GM19025 (cell line): ENCODE data around the gene SYCE3.

Experiments
- ATAC-seq: cut with Tn5 transposase; IDR thresholded peaks from one replicate; pipeline ENCODE4 v1.9.1; 2021; ENCODE audit warnings: mild to moderate bottlenecking, low read depth, moderate library complexity; ENCODE audit not compliant: unreplicated experiment

SYCE3 gene

DNA sequence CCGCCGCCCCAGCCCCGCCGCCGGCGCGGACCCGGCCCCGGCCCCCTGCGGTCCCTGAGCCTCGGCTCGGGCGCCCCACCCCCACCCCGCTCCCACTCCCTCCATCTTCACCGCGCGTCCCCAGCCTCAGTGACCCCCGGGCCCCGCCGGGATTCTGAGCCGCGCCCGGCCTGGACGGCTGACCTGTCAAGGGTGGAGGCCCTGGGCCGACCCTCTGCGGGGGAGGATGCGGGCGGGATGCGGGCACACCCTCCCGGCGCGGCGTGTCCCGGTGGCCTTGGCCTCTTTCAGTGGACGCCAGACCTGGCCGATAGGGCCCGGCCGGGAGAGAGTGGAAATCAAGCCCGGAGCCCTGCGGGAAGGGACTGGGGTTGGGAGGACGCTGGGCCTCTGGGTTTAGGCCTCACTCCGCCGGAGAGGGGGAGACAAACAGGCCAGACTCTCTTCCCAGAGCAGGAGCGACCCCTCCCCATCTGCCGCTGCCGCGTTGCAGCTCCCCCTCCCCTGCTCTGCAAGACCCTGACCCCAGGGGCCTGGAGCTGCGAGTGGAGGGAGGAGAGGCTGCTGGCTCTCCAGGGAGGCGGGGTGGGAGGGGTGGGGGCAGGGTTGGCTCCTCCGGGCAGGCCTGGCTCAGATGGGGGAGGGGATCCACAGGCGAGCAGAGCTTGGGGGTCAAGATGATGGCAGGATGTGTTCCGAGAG is 38.4 kb upstream of the SYCE3 start:
- no peak for ATAC-seq

DNA sequence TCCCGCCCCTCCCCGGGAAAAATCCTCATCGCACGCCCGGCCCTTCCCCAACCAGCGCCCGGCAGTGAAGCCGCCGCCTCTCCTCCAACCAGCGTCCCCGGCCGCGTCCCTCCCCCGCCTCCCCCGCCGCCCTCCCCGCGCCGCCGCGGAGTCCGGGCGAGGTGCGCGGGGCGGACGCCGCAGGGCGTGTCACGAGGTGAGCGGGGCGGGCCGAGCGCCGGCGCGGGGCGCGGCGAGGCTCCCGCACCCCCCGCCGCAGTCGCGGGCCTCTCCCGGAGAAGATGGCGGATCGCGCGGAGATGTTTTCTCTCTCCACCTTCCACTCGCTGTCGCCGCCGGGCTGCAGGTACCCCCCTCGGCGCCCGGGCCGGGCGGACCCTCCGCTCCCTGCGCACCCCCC is 37.8 kb upstream of the SYCE3 start, which contains the start of gene MAPK8IP2:
MAPK8IP2 (plus strand) TSS at position 256 of the 400 bp plus-strand sequence; CDS start at position 282, 26 bp downstream.
- ATAC-seq = no peak

DNA sequence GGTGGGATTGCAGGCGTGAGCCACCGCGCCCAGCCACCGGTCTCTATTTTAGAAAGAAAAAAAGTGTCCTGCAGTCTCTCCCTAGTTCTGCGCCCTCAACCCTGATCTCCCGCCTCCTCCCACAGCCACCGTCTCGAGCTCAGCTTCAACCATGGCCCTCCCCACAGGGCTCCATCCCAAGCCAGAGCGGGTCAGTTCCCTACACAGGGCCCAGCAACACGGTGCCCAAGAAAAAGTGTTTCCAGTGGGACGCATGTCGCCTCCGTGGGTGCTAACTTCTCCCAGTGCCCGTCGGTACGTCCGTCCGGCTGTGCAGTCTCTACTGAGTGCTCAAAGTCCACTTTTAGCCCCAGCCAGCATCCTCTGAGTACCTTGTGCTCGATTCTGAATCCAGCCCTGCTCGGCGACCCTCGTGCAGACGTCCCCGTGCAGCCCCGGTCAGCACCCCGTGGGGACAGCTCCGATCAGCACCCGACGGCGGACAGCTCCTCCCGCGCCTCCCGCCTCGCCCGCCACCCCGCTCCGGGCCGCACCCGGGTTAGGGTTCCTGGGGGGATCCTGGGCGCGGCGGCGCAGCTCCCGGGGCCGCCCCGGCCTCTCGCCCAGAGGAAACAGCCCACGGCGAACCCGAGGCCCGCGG is 37.2 kb upstream of the SYCE3 start:
- no peak for ATAC-seq

DNA sequence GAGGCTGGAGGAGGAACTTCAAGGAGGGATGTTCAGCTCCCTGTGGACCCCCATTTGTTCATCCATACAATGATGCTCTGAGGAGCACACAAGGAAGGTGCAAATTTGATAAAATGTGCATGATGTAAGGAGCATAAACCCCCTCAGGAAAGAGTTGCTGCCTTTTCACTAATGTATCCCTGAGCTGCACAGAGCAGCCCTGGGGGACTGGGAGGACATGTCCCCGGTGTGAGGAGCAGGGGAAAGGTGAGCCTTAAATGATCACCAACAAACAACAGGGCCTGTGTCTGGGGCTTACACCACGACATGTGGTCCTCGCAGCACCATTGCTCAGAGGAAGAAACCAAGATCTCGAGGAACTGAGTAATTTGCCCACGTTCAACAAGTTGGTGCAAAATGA is 34.4 kb upstream of the SYCE3 start:
- no peak for ATAC-seq

DNA sequence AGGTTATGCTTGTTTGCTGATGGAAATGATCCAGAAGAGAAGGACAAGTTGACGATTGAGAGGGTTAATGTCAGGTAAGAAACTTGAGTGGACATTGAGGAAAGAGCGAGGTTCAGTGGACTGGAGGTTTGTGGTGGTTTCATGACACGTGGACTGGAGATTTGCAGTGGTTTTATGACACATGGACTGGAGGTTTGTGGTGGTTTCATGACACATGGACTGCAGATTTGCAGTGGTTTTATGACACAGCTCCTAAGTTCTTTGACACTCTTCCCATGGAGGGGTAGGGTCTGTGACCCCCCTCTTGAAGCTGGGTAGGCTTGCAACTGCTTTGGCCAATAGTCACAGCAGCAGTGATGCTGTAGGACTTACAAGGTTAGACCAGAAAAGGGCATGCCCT is 32.5 kb upstream of the SYCE3 start:
- no peak for ATAC-seq

DNA sequence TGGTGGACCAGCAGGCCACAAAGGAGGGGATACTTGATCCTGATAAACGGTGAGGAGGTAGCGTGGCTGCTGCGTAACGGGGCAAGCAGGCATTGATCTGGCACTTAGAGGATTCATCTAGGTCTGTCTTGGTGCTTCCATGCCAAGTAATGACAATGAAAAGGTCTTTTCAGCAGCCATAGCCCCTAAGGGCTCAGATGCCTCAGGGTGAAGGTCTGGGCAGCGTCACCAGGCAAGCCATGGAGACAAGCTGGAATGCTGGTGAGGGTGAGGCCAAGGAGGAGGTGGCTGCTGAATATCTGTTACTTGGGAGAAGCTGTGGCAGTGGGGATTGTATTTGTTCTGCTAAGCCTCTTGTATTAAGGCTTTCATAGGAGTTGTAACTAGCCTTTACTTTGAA is 24.7 kb upstream of the SYCE3 start:
- no peak for ATAC-seq

DNA sequence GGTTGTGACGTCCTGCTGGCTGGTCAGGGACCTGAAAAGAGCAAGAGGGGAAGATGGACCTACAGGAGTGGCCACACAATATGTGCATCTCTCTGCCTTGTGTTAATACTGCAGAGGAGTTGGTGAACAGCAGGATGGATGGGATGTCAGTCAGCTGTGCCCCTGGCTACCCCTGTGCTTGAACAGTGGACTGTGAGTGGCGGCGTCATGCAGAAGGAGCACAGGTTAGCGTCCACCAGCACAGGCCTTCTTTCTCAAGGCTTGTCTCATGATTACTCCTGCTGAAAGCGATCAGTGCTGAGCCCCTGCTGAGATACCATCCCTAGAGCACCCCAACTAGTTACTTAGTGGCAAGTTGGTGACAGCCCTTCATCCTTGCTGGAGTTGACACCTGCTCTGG is 23.7 kb upstream of the SYCE3 start:
- no peak for ATAC-seq

DNA sequence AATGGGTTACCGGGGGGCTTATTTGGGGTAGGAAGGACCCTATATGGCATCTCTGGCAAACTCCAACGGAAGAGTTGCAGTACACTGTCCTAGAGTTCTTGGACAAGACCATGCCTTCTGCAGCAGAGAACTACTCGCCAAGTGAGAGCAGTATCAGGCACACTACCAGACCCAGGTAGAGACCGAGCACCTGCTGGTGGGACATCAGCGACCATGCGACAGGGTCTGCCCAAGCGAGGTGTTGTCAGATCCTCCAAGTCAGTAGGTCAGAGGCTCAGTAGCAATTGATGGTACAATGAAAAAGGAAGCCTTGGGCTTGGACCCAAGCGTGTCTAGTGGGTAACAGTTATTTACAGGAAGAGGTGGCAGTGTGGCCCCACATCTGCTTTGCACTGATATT is 23.1 kb upstream of the SYCE3 start:
- no peak for ATAC-seq

DNA sequence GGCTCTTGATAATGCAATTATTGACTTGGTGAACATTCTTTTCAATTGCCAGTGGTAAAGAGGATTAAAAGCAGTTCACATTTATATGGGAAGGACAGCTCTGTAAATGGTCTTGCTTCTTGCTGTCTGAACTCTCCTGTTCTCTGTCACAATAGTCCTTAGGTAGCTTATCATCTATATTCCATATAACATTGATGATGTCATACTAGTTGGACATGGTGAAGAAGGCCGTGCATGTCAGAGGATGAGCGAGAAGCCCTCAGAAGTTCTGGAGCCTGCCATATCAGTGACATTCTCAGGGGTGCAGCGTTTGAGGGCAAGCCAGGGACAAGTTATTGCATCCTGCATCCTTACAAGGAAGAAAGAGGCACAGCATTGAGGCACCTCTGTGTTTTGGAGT is 22.5 kb upstream of the SYCE3 start:
- ATAC-seq = no peak

DNA sequence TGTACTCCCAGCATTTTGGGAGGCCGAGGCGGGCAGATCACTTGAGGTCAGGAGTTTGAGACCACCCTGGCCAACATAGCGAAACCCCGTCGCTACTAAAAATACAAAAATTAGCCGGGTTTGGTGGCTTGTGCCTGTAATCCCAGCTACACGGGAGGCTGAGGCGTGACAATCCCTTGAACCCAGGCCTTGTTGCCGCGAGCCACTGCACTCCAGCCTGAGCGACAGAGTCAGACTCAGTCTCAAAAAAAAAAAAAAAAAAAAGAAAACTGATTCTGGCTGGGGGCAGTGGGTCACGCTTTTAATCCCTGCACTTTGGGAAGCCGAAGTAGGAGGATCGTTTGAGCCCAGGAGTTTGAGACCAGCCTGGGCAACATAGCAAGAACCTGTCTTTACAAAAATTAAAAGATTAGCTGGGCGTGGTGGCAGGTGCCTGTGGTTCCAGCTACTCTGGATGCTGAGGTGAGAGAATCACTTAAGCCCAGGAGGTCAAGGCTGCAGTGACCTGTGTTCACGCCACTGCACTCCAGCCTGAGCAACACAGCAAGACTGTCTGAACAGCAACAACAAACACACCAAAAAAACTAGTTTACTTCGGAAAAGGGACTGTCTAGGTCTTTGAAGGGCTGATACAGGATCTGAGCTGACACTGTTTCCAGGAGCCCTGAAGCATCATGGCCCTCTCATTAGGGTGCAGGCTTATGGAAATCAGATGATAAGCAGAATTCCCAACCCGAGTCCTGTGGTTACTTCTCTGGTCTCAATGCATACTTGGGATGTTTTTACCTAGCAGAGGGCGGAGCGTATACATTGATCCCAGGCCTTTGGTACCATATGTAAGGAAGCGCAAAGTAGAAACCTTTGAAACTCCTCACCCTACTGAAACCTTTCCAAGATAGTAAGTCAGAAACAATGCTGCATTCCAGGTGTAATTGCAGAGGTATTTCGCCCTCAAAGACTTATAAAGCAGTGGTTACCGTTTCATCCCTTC is 21.7 kb upstream of the SYCE3 start:
- no peak for ATAC-seq

DNA sequence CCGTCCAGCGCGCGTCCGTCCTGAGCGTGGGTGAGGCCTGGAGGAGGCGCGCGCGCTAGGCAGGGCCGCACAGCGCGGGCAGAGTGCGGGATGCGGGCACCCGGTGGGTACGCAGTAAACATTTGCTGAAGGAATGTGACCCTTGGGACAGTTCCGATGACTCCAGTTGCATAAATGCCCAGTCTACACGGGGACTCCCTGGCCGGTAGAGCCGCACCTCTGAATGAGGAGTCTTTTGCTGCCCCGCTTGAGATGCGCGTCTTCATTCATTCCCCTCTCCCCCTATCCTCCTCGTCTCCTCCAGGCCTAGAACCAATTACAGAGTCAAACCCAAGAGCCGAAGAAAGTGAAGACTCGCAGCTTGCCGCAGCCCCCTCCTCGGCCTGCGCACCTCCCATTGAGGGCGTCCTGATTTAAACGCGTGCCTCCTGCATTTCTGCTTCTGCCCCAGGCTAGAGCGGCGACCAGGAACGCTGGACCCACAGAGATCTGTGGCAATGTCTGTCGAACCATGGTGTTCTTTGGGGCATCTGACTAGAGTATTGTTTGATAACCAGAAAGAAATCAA is 20.7 kb upstream of the SYCE3 start:
- peak; percentile 22 for ATAC-seq

DNA sequence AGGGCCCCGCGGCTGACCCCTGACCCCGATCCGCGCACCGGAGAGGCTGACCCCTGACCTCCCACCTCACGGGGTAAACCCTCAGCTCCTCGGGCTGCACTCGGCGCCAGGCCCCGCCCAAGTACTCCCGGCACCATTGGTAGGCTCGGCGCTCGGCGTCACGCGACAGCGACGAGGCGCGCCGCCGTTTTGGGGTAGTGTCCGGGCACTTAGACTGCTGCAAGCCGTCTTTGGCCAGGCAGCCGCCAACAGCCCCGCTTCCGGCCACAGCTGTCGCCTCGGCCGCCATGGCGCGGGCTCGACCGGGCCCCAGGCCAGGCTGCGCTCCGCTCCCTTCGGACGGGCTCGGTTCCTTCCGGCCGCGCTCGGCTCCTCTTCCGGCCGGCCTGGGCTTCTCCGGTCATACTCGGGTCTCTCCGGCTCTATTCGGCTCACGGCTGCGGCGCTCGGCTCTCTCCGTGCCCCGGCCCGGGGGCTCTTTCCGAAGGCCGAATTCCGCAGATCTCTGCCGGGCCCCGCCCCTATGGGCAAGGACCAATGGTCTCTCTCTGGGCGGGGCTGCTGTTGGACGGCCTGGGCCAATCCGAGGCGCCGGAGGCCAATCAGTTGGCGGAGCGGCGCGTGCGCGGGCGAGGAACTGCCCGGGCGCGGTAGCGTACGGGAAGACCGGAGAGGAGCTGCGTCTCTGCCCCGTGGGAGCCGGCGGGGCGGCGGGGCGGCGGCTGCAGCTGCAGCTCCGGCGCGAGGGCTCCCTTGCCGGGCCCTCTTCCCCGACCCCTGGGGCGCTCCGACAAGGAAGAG is 20.0 kb upstream of the SYCE3 start, which contains the start of gene CHKB:
CHKB (minus strand) TSS at position 357 of the 801 bp plus-strand sequence; CDS start at position 289, 68 bp downstream.
- peak; percentile 88 for ATAC-seq

DNA sequence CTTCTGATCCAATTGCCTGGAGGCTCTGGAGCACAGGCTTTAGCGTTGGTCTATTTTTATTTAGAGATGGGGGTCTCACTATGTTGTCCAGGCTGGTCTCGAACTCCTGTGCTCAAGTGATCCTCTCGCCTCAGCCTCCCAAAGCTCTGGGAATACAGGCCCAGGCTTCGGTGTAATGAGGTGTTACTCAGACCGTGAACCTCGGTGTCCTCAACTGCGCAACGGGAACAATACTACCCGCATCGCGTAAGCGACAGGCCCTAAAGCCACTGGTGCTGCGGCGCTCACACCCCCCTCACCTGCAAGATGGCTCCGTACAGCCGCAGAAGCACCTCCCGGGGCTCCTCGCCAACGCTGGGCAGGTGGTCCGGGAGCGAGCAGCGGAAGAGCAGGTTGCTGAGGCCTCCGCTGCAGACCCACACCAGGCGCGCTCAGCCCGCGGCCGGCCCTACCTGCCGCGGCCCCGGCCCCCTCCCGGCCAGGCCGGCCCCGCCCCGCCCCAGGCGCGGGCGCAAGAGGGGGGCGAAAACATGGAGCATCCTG is 19.3 kb upstream of the SYCE3 start:
- no peak for ATAC-seq

DNA sequence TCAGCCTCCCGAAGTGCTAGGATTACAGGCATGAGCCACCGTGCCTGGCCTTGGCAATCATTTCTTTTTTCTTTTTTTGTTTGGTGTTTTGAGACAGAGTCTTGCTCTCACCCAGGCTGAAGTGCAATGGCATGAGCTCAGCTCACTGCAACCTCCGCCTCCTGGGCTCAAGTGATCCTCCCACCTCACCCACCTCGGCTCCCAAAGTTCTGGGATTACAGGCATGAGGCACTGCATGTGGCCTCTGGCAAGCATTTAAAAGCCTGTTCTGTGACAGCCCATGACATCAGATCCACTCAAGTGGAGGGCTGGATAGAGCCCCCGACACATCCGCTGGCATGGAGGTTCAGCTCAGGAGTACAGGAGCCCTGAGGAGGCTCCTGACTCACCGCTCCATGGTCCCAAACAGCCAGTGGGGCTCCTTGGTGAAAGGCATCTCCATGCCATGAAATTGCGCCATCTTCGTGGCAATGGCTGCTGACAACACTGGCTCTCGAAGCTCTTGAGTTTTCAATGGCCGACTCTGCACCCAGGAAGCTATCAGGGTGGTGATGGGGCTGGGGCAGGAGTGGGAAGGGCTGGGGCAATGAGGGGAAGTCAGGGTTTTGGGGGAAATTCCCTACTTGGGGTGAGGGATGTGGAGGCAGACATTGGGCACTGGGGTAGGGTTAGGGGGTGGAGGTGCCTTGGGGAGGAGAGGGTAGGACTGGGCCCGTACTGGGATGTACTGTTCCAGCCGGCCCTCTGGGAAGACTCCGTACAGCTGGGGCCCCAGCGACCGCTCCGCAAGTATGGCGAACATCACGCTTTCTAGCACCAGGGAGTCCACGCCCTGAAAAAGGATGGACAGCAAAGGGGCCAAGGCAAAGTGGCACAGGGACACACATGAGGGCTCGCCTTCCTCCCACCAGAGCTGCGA is 18.6 kb upstream of the SYCE3 start:
- ATAC-seq = no peak

DNA sequence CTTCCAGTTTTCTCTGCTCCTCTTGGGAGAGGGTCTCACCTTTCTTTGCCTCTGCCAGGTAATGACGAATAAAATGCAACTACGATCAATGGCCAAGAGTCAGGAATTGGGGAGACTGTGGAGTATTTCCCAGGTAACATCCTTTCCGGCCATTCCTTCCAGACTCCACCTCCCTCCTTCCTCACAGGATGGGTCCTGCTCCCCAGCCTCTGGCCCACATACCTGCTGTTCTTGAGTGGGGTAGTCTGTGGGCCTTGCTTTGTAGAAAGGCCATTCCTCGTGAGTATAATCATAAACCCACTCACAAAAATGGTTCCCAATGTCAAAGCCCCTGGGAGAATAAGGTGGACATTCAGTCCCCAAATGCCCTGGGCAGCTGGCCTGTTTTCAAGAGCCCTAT is 17.0 kb upstream of the SYCE3 start:
- ATAC-seq = no peak

DNA sequence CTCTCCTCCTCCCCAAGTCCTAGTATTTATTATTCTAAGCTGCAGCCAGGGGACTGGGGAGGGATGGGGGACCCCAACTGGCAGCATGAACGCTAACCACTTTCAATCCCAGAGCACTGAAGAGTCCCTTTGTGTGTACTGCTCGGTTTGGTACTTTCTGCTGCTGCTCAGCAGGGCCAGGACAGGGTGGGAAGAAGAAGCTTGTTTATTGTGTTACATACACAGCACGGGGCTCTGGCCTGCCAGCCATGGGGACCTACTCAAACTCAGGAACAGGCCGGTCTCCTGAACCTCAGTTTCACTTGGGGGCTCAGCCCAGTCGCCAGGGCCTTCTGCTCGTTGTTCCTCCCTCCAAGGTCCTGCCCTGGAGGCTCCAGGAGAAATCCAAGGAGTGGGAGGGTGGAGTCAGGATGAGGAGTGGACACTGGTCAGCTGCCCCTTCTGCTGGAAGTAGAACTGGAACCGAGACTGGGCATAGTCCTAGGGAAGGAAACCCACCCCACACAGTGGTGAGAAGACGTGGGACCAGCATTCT is 16.1 kb upstream of the SYCE3 start:
- ATAC-seq = no peak

DNA sequence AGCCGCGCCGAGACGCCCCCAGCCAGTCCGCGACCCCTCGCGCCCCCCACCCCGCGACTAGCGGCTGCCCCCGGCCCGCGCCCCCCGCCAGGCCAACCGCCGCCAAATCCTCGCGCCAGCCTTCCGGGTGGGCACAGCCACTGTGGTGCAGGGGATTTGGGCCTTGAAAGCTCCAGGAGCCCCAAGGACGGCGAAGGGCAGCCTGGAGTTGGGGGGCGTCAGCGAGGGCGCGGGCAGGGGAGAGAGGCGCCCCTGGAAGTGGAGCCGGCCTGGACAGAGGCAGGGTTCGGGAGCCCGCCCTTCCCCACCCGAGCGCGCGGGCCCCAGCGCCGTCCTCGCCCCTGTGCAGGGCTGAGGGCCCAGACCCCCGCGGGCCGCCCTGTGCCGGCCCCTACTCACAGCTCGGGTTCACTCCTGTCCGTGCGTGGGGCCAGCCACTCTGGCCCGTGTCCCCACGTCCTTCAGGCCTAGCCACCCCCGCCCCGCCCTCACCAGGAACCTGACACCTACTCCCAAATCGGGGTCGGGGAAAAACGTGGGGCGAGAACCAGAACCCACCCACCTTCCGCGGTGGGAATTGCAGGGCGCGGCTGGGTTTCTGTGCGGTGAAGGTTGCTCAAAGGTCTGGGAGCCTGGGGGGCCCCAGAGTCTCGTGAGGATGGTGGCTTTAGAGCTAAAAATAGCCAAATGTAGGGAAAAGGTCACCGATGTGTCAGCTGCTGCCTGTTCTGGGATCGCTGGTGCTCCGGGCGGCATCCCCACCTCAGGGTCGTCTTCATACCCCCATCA is 15.5 kb upstream of the SYCE3 start, which contains the start of gene CPT1B:
CPT1B (minus strand) TSS at position 441 of the 789 bp plus-strand sequence. CDS start 512 bp downstream, outside the sequence.
- ATAC-seq = no peak

DNA sequence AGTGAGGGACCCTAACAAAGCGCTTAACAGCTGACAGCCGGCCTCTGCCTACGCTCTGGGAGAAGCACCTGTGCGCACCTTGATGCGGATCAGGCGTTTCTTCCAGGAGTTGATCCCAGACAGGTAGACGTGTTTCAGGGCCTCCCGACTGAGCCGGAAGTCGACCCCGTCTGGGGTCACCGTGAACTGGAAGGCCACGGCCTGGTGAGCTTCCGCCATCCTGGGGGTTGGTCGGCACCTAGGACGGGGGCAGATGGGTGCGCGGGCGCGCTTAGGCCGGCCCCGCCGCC is 14.9 kb upstream of the SYCE3 start:
- ATAC-seq = no peak
